HFFc6 (cell line): ENCODE results near the gene GALNT16. TPM values are rescaled to one million over a fixed set of nuclear protein-coding genes. Genes with fewer than 3 reads are reported as not detected.

ENCODE experiments used
- DNase-seq: peaks from one replicate; pipeline ENCODE4 v3.0.0-alpha.2; 2018
- H3K27ac Mint-ChIP-seq: 2 replicates; pipeline ENCODE4 v1.8.0; 2020; ENCODE audit warnings: mild to moderate bottlenecking, mixed read lengths
- H3K27me3 Mint-ChIP-seq: 2 replicates; pipeline ENCODE4 v1.8.0; 2021; ENCODE audit warnings: mild to moderate bottlenecking, moderate library complexity, mixed read lengths; ENCODE audit not compliant: insufficient read depth
- H3K36me3 Mint-ChIP-seq: 2 replicates; pipeline ENCODE4 v1.8.0; 2021; ENCODE audit warnings: low read depth, mixed read lengths
- H3K4me1 Mint-ChIP-seq: 2 replicates; pipeline ENCODE4 v1.8.0; 2020; ENCODE audit warnings: low read depth, mixed read lengths
- H3K4me3 Mint-ChIP-seq: 2 replicates; pipeline ENCODE4 v1.8.0; 2020; ENCODE audit warnings: mild to moderate bottlenecking, moderate library complexity, mixed read lengths
- H3K9me3 Mint-ChIP-seq: 2 replicates; pipeline ENCODE4 v1.8.0; 2020; ENCODE audit warnings: mild to moderate bottlenecking, mixed read lengths
- CTCF ChIP-seq: fragments of 200-600 bp; sonication (generic); IDR thresholded peaks from 2 replicates; pipeline ENCODE4 v1.5.0; 2021; ENCODE audit warnings: antibody characterized with exemption, mild to moderate bottlenecking
- total RNA-seq, 6 experiments: library from RNA; stranded (reverse); fragmentation: NEBNext Ultra II Directional; extraction: Animal tissue kit (Norgen Biotek cat#: 25700); gene quantifications; 2 replicates in 1 of 6; 3 replicates in 5 of 6; pipeline ENCODE4 v1.2.3, GENCODE V29; 2021

The GALNT16 gene
- total RNA-seq, 6 experiments from 2014 or later: 0.11 to 0.38 (median 0.24) TPM

DNA sequence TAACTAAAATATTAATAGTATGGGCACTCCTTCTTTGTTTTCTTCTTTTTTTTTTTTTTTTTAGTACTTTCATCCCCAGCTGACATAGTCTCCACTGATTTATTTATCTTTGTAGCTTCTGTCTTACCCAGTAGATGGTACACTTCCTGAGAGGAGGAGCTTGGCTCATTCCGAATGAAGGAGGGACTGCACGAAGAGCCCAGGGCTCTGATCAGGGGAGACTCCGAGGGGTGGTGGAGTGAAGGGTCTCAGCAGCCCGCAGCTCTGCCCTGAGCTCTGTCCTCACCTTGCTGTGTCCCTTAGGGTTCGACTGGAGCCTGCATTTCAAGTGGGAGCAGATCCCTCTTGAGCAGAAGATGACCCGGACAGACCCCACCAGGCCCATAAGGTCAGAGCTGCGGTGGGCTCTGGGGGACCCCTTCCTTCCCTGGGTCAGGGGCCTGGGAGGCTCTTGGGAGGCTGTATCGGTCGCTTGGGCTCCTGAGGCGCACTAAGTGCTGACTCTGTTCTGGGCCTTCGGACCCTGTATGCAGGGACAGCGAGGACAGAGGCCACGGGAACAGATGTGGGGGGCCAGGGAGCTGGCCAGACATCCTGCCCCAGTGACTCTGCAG is 72.9 kb downstream of the GALNT16 start:
- H3K4me1 Mint-ChIP-seq: peaks cover 8% of the 10 kb centered on the region; the same call in 1 of the 2 replicates
- TF ChIP-seq CTCF: no peak
- no peaks in the 10 kb centered on the region for H3K9me3 Mint-ChIP-seq
- no peak overlapping the region for H3K27ac Mint-ChIP-seq
- no peak for DNase-seq
- H3K36me3 Mint-ChIP-seq: no peaks in the 10 kb centered on the region
- no peak overlapping the region for H3K4me3 Mint-ChIP-seq
- H3K27me3 Mint-ChIP-seq: peaks cover 51% of the 10 kb centered on the region

GRCh38 chr14:69333791-69334337 is 73.9 kb downstream of the GALNT16 start:
- H3K27ac Mint-ChIP-seq: no peak overlapping the region
- H3K36me3 Mint-ChIP-seq: no peaks in the 10 kb centered on the region
- peaks cover 8% of the 10 kb centered on the region; the same call in 1 of the 2 replicates for H3K4me1 Mint-ChIP-seq
- H3K9me3 Mint-ChIP-seq: no peaks in the 10 kb centered on the region
- peaks cover 49% of the 10 kb centered on the region for H3K27me3 Mint-ChIP-seq
- no peak for TF ChIP-seq CTCF
- H3K4me3 Mint-ChIP-seq: no peak overlapping the region
- no peak for DNase-seq

GRCh38 chr14:69334576-69334975 is 74.6 kb downstream of the GALNT16 start:
- H3K27ac Mint-ChIP-seq: no peak overlapping the region
- no peak for DNase-seq
- H3K4me3 Mint-ChIP-seq: no peak overlapping the region
- peaks cover 48% of the 10 kb centered on the region for H3K27me3 Mint-ChIP-seq
- H3K4me1 Mint-ChIP-seq: peaks cover 8% of the 10 kb centered on the region; the same call in 1 of the 2 replicates
- H3K36me3 Mint-ChIP-seq: no peaks in the 10 kb centered on the region
- TF ChIP-seq CTCF: no peak
- no peaks in the 10 kb centered on the region for H3K9me3 Mint-ChIP-seq

- no peak for DNase-seq
- Mint-ChIP-seq H3K36me3 (no peaks in the 10 kb centered on the region), H3K4me3 (no peak overlapping the region), H3K4me1 (peaks cover 6% of the 10 kb centered on the region; the same call in 1 of the 2 replicates), H3K9me3 (no peaks in the 10 kb centered on the region), H3K27me3 (peaks cover 45% of the 10 kb centered on the region), H3K27ac (no peak overlapping the region)
- no peak for TF ChIP-seq CTCF
Observed at GRCh38 chr14:69335371-69335771, 75.4 kb downstream of the GALNT16 start.

- no peak for DNase-seq
- Mint-ChIP-seq H3K9me3 (no peaks in the 10 kb centered on the region), H3K27ac (no peak overlapping the region), H3K4me1 (no peaks in the 10 kb centered on the region), H3K4me3 (no peak overlapping the region), H3K27me3 (peaks cover 50% of the 10 kb centered on the region), H3K36me3 (no peaks in the 10 kb centered on the region)
- no peak for TF ChIP-seq CTCF
Observed at GRCh38 chr14:69337984-69338383, 78.0 kb downstream of the GALNT16 start.
